Stimulated activated CD8-positive, alpha-beta memory T cell treated with anti-CD3 and anti-CD28 coated beads, Interleukin-7, amount 100 ng/mL, for 1 hour (primary cell): ENCODE results near the gene SLC25A21.
"Not testable (repeated sequence)": the region's sequence is repeated elsewhere in the genome, so short reads cannot be mapped to it uniquely, and the experiment has no call there.

Source experiments
- DNase-seq, 2 donors: peaks; one replicate each; pipeline ENCODE4 v3.0.0-alpha.2; 2020; ENCODE audit warnings: low read depth in 2 of 2

Gene SLC25A21

DNA sequence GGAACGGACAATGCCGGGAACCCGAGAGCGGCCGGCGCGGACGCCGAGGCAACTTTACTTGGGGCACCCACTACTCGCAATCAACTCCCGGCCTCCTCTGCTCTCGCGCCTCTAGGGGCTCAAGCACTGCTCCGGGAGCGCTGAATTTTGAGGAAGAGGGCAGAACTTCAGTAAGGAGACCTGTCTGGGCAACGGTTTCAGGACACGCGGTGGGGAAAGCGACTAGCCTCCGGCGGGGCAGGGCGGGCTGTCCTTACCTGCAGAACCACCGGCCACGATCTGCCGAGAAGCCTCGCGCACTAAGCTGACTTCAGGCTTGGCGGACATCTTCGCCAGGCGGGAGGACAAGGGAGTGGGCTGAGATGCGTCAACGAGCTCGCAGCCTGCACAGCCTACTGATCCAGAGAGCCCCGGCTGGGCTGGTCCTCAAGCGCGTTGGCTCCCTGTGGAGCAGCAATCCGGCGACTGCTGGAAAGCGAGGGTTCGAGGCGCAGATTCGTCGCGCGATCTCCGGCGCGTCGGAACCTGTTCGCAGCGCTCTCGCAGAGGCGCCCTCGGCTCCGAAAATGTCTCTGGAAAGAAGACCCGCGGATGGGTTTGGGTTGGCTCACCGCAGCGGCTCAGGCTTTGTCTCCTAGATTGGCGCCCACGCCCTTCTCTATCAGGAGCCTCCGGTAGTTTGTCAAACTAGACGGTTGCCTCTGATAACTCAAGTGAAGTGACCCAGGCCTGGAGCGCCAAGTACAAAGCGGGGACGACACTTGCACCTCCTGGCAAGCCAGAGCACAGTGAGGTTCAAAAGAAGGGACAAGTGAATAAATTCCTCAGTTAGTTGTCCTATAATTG lies at the start of gene SLC25A21:
SLC25A21 (minus strand) TSS at position 583 of the 846 bp plus-strand sequence.
- no peak for DNase-seq

DNA sequence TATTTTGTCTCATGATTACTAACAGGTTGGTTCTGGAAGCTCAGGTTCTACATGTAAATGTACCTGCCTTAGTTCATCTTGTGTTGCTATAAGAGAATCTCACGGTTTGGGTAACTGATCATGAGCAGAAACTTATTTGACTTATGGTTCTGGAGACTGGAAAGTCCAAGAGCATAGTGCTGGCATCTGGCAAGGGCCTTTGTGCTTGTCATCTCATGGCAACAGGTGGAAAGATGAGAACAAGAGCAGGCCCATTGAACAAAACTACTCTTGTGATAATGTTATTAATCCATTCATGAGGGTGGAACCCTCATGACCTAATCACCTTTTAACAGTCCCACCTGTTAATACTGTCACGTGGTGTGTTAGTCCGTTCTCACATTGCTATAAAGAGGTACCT lies 48.7 kb upstream of the SLC25A21 start:
- no peak for DNase-seq

DNA sequence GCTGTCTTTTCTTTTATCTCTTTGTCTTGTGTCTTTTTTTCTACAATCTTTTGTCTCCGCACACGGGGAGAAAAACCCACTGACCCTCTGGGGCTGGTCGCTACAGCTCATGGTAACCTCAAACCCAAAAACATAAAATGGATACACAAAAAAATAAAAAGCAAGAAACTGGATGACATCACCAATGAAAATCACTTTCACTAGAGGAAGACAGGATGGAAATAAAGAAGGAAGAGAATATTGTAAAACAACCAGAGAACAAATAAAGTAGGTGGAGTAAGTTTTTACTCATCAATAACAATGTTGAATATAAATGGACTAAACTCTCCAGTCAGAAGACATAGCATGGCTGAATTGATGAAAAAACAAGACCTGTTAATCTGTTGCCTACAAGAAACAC lies 42.9 kb upstream of the SLC25A21 start:
- no peak for DNase-seq

DNA sequence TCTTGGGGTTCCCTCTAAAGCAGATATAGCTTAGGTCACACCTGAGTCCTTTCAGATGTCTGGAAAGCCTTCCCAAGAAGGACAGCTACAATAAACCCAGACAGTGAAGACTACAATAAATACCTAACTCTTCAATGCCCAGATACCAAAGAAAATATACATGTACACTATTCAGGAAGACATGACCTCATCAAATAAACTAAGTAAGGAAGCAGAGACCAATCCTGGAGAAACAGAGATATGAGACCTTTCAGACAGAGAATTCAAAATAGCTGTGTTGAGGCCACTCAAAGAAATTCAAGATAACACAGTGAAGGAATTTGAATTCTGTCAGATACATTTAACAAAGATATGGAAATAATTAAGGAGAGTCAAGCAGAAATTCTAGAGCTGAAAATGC lies 40.6 kb upstream of the SLC25A21 start:
- DNase-seq = no peak

DNA sequence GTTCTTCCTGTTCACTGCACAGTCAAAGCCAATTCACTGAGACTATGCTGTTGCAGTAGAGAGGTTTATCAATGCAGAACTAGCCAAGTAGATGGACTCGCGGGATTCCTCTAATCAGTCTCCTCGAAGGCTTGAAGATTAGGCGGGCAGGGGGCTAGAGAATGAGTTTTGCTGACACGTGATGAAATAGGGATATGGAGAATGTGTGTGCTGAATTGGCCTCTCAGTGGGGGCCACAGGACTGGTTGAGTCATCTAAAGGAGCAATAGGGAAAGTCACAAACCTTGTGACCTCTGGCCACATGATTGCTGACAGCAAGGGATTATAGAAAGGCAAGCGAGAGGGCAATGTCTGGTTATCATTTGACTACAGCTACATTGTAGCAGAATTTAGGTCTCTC lies 38.0 kb upstream of the SLC25A21 start:
- DNase-seq = no peak

DNA sequence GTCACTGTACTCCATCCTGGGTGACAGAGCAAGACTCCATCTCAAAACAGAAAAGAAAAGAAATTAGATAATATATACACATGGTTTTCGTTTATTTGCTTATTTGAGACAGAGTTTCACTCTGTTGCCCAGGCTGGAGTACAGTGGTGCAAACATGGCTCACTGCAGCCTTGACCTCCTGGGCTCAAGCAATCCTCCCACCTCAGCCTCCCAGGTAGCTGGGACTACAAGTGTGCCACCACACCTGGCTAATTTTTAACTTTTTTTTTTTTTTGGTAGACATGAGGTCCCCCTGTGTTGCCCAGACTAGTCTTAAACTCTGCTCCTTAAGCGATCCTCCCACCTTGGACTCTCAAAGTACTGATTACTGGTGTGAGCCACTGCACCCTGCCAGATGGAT lies 37.2 kb upstream of the SLC25A21 start:
- DNase-seq = not testable (repeated sequence)

DNA sequence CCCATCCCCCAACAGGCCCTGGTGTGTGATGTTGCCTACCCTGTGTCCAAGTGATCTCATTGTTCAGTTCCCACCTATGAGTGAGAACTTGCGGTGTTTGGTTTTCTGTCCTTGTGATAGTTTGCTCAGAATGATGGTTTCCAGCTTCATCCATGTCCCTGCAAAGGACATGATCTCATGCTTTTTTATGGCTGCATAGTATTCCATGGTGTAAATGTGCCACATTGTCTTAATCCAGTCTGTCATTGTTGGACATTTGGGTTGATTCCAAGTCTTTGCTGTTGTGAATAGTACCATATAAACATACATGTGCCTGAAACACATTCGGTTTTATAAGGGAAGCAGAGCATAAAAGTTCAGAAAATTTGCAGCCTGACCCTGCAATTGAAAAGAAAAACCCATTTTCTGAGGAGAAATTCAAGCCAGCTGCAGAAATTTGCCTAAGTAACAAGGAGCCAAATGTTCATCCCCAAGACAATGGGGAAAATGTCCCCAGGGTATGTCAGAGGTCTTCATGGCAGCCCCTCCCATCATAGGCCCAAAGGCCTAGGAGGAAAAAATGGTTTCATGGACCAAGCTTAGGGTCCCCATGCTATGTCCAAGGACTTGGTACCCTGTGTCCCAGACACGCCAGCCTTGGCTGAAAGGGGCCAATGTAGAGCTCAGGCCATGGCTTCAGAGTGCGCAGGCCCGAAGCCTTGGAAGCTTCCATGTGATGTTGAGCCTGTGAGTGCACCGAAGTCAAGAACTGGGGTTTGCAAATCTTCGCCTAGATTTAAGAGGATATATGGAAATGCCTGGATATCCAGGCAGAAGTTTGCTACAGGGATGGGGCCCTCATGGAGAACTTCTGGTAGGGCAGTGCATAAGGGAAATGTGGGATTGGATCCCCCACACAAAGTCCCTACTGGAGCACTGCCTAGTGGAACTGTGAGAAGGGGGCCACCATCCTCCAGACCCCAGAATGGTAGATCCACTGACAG lies 33.5 kb upstream of the SLC25A21 start:
- not testable (repeated sequence) for DNase-seq

DNA sequence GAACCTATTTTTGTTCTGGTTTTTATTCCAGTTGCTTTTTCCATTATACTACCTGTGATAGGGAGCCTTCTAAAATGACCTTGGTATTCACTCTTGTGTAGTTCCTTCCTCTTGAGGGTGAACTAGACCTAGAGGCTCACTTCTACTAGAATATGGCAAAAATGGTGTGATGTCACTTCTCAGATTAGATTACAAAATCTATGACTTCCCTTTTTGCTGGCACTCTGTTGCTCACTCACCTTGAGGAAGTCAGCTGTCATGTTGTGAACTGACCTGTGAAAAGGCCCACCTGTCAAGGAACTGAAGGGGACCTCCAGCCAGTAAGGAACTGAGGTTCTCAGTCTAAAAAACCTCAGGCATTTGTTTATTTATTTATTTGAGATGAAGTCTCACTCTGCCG lies 31.0 kb upstream of the SLC25A21 start:
- no peak for DNase-seq

DNA sequence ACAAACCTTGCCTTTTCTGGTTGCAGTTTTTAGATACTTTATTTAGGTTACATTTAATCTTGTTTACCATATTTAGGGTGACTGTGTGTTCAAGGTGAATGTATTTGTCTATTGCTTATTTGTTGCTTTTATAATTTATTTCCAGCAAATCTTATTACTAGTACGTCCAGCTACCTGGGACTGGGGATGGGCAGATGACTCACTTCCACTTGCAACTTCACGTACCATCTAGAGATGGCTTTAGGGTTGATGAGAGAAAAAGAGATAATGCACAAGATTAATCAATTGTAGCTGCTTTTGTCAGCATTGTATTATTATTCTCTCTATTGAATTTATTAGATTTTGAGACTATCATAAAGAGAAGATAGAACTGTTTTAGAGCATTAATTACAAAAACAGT lies 30.4 kb upstream of the SLC25A21 start:
- no peak for DNase-seq

DNA sequence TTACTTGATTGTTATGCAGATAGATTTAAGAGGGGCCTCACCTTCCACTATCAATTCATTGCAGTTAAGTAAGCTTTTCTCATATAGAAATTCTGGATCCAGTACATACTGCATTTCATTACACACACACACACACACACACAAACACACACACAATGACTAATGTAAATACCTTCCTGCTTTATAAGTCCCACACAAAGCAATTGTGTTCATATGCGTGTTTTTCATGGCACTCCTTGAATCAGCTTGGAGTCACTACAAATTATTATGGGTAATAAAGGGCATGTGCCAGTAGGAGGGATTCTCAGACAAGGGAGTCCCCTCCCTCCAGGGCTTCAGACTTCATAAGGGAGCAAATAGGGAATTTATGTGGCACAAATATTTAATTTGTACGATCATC lies 29.9 kb upstream of the SLC25A21 start:
- DNase-seq = no peak

DNA sequence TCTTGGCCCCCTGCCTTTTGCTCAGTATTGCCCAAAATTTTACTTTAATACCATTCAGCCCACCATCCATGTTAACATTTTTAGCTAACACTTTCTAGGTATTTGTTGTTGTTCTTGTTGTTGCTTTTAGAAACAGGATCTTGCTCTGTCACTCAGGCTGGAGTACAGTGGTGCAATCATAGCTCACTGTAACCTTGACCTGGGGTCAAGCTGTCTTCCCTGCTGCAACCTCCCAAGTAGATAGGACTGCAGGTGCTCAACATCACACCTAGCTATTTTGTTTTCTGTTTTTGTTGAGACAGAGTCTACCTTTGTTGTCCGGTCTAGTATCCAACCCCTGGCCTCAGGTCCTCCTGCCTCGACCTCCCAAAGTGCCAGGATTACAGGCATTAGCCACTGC lies 29.3 kb upstream of the SLC25A21 start:
- DNase-seq = no peak

DNA sequence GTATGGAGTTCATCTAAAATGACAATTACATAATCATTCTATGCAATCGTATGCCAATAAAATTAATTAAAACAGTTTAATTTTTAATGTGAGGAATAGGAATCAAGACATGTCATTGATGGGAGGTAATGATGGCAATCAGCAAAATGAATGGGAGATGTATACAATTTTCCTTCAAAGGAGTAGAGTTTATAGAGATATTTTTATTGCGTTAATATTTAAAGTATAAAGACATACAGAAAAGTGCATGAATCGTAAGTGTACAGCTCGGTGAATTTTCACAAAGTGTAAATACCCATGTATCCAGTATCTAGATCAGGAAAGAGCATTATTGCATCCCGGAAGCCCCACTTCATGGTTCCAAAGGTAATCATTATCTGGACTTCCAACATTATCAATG lies 26.5 kb upstream of the SLC25A21 start:
- no peak for DNase-seq

DNA sequence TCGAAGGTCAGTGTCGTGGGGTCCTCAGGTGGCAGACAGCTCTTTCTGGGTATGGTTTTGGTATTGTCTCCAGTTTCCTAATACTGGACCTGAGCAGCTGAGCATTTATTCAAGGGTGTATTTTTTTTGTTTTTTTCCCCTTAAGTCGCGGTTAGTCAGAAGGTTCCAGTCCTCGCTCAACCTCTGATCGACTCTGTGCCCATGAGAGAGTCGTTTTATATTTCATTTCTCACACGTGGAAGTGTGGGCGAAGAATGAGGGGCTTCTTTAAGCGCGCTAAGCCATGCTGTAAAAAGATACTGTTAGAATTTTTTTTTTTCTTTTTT lies 25.8 kb upstream of the SLC25A21 start:
- no peak for DNase-seq

DNA sequence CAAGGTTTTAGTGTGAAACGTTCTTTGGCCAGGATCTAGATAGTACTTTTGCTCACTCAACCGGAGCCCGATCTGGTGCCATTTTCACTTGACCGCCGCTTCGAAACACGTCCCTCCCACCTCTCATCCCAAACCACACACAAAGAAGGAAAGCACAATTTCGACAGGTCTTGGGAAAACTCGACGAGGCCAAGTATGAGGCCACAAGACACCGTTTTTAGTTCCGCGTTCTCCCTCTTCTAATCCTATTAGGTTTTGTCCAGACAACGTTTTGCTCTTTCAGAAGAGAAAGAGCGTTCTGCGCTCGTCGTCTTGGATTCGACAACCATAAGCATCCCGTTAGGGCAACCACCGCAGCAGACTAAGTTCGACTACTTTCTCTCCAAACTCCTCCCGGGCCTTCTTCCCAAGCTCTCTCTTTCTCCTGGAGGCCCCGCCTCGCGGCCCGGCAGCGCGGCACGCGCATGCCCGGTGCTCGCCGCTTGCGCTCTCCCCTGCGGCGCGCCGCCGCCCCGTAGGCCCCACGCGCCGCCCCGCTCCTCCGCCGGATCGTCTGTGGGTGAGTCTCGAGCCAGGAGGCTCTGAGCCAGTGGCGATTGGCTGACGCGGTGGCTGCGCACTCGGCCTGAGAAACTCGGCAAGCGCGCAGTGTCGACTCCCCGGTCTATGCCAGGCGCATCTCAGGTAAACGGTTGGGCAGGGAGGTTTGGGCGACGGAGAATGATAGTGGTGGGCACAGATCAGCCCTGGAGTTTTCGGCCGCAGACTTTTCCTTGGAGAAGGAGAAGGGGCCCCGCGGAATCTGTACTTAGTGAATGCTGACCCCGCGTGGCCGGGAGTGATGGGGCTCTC lies 25.2 kb upstream of the SLC25A21 start, which contains the start of gene MIPOL1:
MIPOL1 (plus strand) TSS at position 517 of the 852 bp plus-strand sequence. CDS start 49,952 bp downstream, outside the sequence.
- DNase-seq = no peak

DNA sequence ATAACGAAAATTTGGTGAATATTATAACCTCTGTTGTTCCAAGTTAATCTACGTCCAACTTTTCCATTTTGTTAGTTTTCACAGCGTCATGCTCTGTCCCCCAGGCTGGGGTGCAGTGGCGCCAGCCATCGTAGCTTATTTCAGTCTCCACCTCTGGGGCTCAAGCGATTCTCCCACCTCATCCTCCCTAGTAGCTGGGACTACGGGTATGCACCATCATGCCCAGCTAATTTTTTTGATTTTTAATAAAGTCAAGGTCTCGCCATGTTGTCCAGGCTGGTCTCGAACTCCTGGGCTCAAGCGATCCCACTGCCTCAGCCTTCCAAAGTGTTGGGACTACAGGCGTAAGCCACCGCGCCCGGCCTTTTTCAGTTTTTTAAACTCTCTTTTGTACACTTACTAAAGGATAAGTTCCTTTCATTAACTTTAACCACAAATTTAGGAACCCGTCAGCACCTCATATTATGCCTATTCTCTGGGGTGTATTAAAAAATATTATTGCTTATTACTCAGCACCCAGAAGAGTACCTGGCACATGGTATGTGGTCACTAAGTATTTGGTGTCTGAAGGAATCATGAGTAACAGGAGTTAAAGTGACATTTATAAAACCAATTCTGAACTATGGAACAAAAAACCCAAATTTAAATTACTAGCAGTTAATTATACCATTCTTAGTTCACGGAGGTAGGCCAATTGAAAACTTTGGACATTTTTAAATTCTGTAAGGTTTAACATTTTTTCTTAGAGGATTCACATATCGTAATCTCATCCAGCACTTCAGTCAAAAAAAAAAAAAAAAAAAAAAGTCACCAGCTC lies 24.4 kb upstream of the SLC25A21 start:
- DNase-seq = no peak

DNA sequence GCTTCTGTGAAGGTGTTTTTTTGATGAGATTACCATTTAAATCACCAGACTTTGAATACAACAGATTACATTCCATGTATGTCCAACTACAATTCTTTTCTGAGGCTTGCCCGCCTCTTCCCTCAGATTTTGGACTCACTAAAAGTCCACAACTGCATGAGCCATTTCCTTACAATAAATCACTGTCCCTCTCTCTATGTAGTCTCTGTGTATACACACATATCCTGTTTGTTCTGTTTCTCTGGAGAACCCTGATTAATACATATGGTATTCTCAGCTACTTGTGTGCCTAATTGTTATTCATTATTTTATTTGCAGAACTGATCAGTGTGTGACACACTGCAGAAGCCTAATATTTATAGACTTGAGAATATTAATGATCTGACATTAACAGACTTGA lies 22.9 kb upstream of the SLC25A21 start:
- no peak for DNase-seq

DNA sequence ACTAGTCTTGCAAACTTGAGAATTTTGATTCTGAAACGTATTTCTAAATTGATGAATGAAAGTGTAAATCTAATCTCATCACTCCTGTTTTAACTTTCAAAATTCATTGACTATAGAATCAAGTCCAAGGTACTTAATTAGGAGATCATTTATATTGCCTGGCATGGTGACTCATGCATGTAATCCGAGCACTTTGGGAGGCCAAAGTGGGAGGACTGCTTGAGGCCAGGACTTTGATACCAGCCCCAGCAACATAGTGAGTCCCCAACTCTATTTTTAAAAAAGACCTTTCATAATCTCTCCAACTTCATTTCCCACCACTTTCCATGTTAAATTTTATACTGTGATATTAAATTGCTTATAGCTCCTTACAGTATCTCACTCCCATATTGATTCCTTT lies 22.3 kb upstream of the SLC25A21 start:
- DNase-seq = no peak

DNA sequence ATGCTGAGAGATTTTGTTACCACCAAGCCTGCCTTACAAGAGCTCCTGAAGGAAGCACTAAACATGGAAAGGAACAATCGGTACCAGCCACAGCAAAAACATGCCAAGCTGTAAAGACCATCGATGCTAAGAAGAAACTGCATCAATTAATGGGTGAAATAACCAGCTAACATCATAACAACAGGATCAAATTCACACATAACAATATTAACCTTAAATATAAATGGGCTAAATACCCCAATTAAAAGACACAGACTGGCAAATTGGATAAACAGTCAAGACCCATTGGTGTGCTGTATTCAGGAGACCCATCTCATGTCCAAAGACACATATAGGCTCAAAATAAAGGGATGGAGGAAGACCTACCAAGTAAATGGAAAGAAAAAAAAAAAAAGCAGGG lies 17.3 kb upstream of the SLC25A21 start:
- DNase-seq = not testable (repeated sequence)

DNA sequence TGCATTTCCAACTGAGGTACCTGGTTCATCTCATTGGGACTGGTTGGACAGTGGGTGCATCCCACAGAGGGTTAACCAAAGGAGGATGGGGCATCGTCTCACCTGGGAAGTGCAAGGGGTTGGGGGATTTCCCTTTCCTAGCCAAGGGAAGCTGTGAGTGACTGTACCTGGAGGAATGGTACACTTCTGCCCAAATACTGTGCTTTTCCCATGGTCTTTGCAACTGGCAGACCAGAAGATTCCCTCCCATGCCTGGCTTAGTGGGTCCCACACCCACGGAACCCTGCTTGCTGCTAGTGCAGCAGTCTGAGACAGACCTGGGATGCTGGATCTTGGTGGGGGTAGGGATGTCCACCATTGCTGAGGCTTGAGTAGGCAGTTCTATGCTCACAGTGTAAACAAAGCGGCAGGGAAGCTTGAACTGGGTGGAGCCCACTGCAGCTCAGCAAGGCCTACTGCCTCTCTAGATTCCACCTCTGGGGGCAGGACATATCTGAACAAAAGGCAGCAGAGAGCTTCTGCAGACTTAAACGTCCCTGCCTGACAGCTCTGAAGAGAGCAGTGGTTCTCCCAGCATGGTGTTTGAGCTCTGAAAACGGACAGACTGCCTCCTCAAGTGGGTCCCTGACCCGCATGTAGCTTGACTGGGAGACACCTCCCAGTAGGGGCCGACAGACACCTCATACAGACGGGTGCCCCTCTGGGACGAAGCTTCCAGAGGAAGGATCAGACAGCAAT lies 15.6 kb upstream of the SLC25A21 start:
- DNase-seq = not testable (repeated sequence)

DNA sequence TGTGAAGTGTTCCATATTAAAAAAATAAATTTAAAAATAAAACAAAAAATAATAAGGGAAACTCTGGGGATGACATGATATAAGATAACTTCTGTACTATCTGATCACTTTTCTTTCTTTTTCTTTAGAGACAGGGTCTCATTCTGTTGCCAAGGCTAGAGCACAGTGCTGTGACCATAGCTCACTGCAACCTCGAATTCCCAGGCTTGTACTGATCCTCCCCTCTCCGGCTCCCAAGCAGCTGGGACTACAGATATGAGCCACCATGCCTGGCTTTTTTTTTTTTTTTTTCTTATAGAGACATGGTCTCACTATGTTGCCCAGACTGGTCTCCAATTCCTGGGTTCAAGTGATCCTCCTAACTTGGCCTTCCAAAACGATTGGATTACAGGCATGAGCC lies 14.9 kb upstream of the SLC25A21 start:
- no peak for DNase-seq
